RWPE2 (cell line): ENCODE measurements around the gene POLA2.

Source experiments
- ATAC-seq: fragments of 200-7000 bp; cut with Tn5 transposase; 3 replicates; pipeline ENCODE4 v1.9.1; 2021; ENCODE audit warnings: low read depth
- DNase-seq: peaks from one replicate; pipeline ENCODE4 v3.0.0-alpha.2; 2020; ENCODE audit warnings: low spot score
- H3K27ac ChIP-seq: fragments of 450-650 bp; 2 replicates; pipeline ENCODE4 v1.5.1; 2017; ENCODE audit warnings: mild to moderate bottlenecking; ENCODE audit not compliant: poor library complexity, severe bottlenecking
- H3K27me3 ChIP-seq: fragments of 250-450 bp; sonication (Bioruptor Pico); 2 replicates; pipeline ENCODE4 v1.5.1; 2021; ENCODE audit warnings: mild to moderate bottlenecking, moderate library complexity; ENCODE audit not compliant: insufficient read depth, poor library complexity, severe bottlenecking
- H3K36me3 ChIP-seq: fragments of 250-450 bp; sonication (Bioruptor Pico); 2 replicates; pipeline ENCODE4 v1.5.1; 2020; ENCODE audit warnings: low read depth, mild to moderate bottlenecking, moderate library complexity
- H3K4me1 ChIP-seq: fragments of 250-450 bp; sonication (Bioruptor Pico); 2 replicates; pipeline ENCODE4 v1.5.1; 2021; ENCODE audit warnings: mild to moderate bottlenecking, moderate library complexity; ENCODE audit not compliant: insufficient read depth, poor library complexity, severe bottlenecking
- H3K4me3 ChIP-seq: fragments of 250-450 bp; sonication (Bioruptor Pico); 2 replicates; pipeline ENCODE4 v1.5.1; 2021; ENCODE audit warnings: mild to moderate bottlenecking, moderate library complexity; ENCODE audit not compliant: severe bottlenecking
- H3K9me3 ChIP-seq: fragments of 250-450 bp; sonication (Bioruptor Pico); 2 replicates; pipeline ENCODE4 v1.5.1; 2021; ENCODE audit warnings: mild to moderate bottlenecking, moderate library complexity; ENCODE audit not compliant: severe bottlenecking
- TF ChIP-seq, protein P1 (sequence below): fragments of 450-650 bp; IDR thresholded peaks from one replicate; pipeline ENCODE4 v1.5.1; 2017; ENCODE audit warnings: mild to moderate bottlenecking, moderate library complexity; ENCODE audit not compliant: poor library complexity, severe bottlenecking

POLA2 gene

DNA sequence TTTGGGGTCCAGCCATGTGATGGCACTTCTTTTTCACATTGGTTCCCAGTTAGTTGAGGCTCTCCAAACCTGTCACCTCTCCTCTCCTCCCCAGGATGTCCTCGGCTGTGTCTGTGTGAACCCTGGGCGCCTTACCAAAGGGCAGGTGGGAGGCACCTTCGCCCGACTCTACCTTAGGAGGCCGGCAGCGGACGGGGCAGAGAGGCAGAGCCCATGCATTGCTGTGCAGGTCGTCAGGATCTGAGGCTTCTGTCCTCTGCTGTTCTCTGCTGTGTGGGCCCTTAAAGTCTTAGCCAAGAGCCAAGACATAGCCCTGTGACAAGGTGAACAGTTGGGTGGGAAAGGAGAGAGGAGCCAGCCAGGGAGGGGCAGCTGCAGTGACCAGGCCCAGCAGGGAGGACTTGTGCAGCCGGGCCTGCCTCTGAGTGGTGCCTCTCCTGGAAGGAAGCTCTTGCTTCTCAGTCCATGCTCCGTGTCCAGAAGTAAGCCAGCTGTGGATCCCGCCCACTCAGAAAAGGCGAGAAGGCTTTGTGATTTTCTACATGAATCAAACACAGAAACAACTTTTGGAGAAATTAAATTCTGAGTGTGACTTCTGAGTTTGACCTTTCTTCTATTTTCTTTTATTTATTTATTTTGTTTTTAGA, 35.4 kb downstream of the POLA2 start:
- DNase-seq (no peak), ATAC-seq (no peak)
- Histone ChIP-seq H3K4me1 (no peaks in the 10 kb centered on the region), H3K9me3 (no peaks in the 10 kb centered on the region), H3K4me3 (no peak overlapping the region), H3K36me3 (peaks cover 62% of the 10 kb centered on the region), H3K27me3 (no peaks in the 10 kb centered on the region), H3K27ac (no peak overlapping the region)
- TF ChIP-seq, protein P1, sequence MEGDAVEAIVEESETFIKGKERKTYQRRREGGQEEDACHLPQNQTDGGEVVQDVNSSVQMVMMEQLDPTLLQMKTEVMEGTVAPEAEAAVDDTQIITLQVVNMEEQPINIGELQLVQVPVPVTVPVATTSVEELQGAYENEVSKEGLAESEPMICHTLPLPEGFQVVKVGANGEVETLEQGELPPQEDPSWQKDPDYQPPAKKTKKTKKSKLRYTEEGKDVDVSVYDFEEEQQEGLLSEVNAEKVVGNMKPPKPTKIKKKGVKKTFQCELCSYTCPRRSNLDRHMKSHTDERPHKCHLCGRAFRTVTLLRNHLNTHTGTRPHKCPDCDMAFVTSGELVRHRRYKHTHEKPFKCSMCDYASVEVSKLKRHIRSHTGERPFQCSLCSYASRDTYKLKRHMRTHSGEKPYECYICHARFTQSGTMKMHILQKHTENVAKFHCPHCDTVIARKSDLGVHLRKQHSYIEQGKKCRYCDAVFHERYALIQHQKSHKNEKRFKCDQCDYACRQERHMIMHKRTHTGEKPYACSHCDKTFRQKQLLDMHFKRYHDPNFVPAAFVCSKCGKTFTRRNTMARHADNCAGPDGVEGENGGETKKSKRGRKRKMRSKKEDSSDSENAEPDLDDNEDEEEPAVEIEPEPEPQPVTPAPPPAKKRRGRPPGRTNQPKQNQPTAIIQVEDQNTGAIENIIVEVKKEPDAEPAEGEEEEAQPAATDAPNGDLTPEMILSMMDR, result no peak

GRCh38 chr11:65298131-65298535, 36.4 kb downstream of the POLA2 start:
- ATAC-seq (no peak), DNase-seq (no peak)
- Histone ChIP-seq H3K36me3 (peaks cover 52% of the 10 kb centered on the region), H3K4me3 (no peak overlapping the region), H3K9me3 (no peaks in the 10 kb centered on the region), H3K27ac (no peak overlapping the region), H3K4me1 (no peaks in the 10 kb centered on the region), H3K27me3 (no peaks in the 10 kb centered on the region)
- TF ChIP-seq, protein P1, result no peak

DNA sequence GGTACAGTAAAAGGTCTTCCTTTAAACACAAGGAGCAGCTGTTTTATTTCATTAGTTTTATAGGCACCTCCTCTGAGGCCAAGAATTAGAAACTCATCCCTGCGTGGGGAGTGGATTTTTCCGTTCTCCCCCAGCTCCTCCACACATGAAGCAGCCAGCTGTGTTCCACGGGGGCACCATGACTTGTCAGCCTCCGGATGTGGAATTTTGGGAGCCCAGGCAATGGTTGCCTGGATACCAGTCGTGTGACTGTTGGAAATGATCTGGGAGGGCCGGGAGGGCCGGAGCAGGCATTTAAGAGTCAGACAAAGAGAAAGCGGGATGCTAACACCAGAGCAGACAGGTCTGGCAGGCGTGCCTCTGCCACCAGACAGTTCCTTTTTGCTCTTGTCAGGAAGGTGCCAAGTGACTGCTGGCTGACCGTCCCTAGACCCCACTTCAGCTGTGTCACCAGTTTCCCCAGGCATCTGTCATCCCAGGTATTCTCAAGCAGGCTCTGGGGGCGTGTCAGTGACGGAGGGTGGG, 37.0 kb downstream of the POLA2 start:
- Histone ChIP-seq H3K9me3 (no peaks in the 10 kb centered on the region), H3K4me3 (no peak overlapping the region), H3K4me1 (no peaks in the 10 kb centered on the region), H3K36me3 (peaks cover 50% of the 10 kb centered on the region), H3K27ac (no peak overlapping the region), H3K27me3 (no peaks in the 10 kb centered on the region)
- DNase-seq (no peak), ATAC-seq (no peak)
- TF ChIP-seq, protein P1, result no peak

GRCh38 chr11:65300621-65301275, 39.0 kb downstream of the POLA2 start:
- Histone ChIP-seq H3K4me3 (no peak overlapping the region), H3K4me1 (no peaks in the 10 kb centered on the region), H3K27me3 (no peaks in the 10 kb centered on the region), H3K9me3 (no peaks in the 10 kb centered on the region), H3K27ac (no peak overlapping the region), H3K36me3 (peaks cover 31% of the 10 kb centered on the region)
- ATAC-seq (no peak), DNase-seq (no peak)
- TF ChIP-seq, protein P1, result no peak
